ENCODE measurements around the gene TARP.

DNA sequence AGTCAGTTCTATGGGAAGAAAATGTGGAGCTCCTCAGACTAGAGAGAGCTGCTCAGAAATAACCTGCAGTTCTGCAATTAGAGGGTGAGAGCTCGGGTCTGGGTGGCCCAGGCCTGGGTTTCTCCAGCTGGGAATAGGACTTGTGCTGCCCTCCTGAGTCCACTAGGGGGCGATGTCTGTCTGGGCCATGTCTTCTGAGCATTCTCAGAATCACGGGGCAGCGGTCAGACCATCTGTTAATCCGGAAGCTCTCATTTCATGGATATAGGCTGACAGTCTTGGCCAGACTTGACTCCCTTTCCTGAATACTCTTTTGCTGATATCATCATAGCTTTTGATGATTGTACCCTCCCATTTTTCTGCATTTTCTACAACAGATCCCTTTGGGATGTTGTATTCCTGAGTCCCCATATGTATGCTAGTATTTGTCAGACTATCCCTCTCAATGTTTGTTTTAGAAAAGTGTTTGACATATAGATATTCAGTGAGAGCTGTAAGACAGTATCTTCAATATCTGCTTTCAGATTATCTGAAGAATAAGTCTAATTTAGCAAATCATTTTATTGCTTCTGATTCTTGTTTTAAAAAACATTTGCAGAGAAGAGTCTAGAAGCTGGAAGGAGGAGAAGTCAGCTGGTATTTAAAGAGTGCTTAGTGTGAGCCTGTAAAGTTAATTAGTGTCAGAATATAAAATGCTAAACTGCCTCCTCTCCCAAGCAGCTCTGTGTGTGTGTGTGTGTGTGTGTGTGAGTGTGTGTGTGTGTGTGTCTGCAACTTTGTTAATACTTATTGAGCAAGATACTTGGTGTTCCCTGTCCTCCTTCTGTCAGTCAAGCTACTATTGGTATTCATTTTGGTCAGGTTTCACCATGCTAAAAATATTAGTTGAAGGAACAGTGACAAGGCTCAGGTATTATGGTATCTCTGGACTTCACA is 57.4 kb downstream of the TARP start:
- TF ChIP-seq TCF12 (IDR thresholded peaks at IDR 0.05; ENCODE audit: low read depth): no peak
- TF ChIP-seq CEBPB (IDR thresholded peaks at IDR 0.05): no peak
- no peak for TF ChIP-seq EP300 (IDR thresholded peaks at IDR 0.05; ENCODE audit: borderline replicate concordance)
- TF ChIP-seq, protein P1, sequence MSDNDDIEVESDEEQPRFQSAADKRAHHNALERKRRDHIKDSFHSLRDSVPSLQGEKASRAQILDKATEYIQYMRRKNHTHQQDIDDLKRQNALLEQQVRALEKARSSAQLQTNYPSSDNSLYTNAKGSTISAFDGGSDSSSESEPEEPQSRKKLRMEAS (IDR thresholded peaks at IDR 0.05): no peak
- TF ChIP-seq CREB1 (IDR thresholded peaks at IDR 0.05; ENCODE audit: low read depth): no peak
- TF ChIP-seq ZBTB7A (IDR thresholded peaks at IDR 0.05; ENCODE audit: low read depth): no peak
- no peak for TF ChIP-seq YY1 (IDR thresholded peaks at IDR 0.05; ENCODE audit: low read depth)
- TF ChIP-seq TEAD4 (IDR thresholded peaks at IDR 0.05): no peak
- TF ChIP-seq, protein P2, sequence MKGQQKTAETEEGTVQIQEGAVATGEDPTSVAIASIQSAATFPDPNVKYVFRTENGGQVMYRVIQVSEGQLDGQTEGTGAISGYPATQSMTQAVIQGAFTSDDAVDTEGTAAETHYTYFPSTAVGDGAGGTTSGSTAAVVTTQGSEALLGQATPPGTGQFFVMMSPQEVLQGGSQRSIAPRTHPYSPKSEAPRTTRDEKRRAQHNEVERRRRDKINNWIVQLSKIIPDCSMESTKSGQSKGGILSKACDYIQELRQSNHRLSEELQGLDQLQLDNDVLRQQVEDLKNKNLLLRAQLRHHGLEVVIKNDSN (IDR thresholded peaks at IDR 0.05): no peak

Data from Ishikawa (cell line).